OCI-LY1 (cell line): ENCODE measurements around the gene BPIFB3.

Experiments
- H2AFZ ChIP-seq: fragments of 200-600 bp; sonication (generic), shearing (Covaris generic); 2 replicates; pipeline ENCODE4 v1.6.0; 2014; ENCODE audit warnings: antibody characterized with exemption, mild to moderate bottlenecking, low read length
- H3F3A ChIP-seq: fragments of 200-600 bp; sonication (generic), shearing (Covaris generic); 2 replicates; pipeline ENCODE4 v1.6.0; 2014; ENCODE audit warnings: mild to moderate bottlenecking, antibody characterized with exemption, low read length, moderate library complexity; ENCODE audit not compliant: insufficient read depth
- H3K27ac ChIP-seq: fragments of 200-600 bp; sonication (generic); 2 replicates; pipeline ENCODE4 v1.5.1; 2014; ENCODE audit warnings: low read length, mixed run types, mild to moderate bottlenecking, low read depth; ENCODE audit not compliant: poor library complexity, severe bottlenecking
- H3K27me3 ChIP-seq: fragments of 200-600 bp; sonication (generic); 2 replicates; pipeline ENCODE4 v1.6.0; 2014; ENCODE audit warnings: antibody characterized with exemption, mild to moderate bottlenecking, low read length, moderate library complexity; ENCODE audit not compliant: insufficient read depth
- H3K36me3 ChIP-seq: fragments of 200-600 bp; sonication (generic); 2 replicates; pipeline ENCODE4 v1.6.1; 2014; ENCODE audit warnings: mild to moderate bottlenecking, antibody characterized with exemption, low read length, moderate library complexity, mixed read lengths; ENCODE audit not compliant: insufficient read depth
- H3K4me1 ChIP-seq: fragments of 200-600 bp; sonication (generic); 2 replicates; pipeline ENCODE4 v1.5.1; 2014; ENCODE audit warnings: mild to moderate bottlenecking, low read length, moderate library complexity; ENCODE audit not compliant: insufficient read depth, severe bottlenecking
- H3K4me2 ChIP-seq: fragments of 200-600 bp; sonication (generic), shearing (Covaris generic); 2 replicates; pipeline ENCODE4 v1.6.1; 2014; ENCODE audit warnings: low read length
- H3K4me3 ChIP-seq: fragments of 200-600 bp; sonication (generic); 2 replicates; pipeline ENCODE4 v1.5.1; 2014; ENCODE audit warnings: low read length, low read depth, mild to moderate bottlenecking, mixed read lengths; ENCODE audit not compliant: poor library complexity, severe bottlenecking
- H3K79me2 ChIP-seq: fragments of 200-600 bp; shearing (Covaris generic); 2 replicates; pipeline ENCODE4 v1.6.1; 2016; ENCODE audit warnings: mixed run types, low read length, mixed read lengths; ENCODE audit not compliant: insufficient read depth
- H3K9ac ChIP-seq: fragments of 200-600 bp; sonication (generic), shearing (Covaris generic); 2 replicates; pipeline ENCODE4 v1.6.1; 2014; ENCODE audit warnings: mild to moderate bottlenecking, low read length, mixed read lengths
- H3K9me2 ChIP-seq: fragments of 200-600 bp; sonication (generic), shearing (Covaris generic); 2 replicates; pipeline ENCODE4 v1.6.1; 2014; ENCODE audit warnings: low read depth, mild to moderate bottlenecking, low read length, mixed read lengths
- H3K9me3 ChIP-seq: fragments of 200-600 bp; shearing (Covaris generic); 2 replicates; pipeline ENCODE4 v1.6.1; 2014; ENCODE audit warnings: low read length, mixed read lengths
- H4K20me1 ChIP-seq: fragments of 200-600 bp; sonication (generic), shearing (Covaris generic); 2 replicates; pipeline ENCODE4 v1.6.0; 2016; ENCODE audit warnings: mild to moderate bottlenecking, low read length; ENCODE audit not compliant: insufficient read depth
- EZH2 ChIP-seq: fragments of 200-600 bp; sonication (generic), shearing (Covaris generic); IDR thresholded peaks from 2 replicates; pipeline ENCODE4 v1.8.0; 2017; ENCODE audit warnings: borderline replicate concordance, mixed run types, mild to moderate bottlenecking, antibody characterized with exemption, low read length, moderate library complexity, mixed read lengths
- TF ChIP-seq, protein P1 (sequence below): fragments of 200-600 bp; sonication (generic), shearing (Covaris generic); IDR thresholded peaks from 2 replicates; pipeline ENCODE4 v1.5.1; 2017; ENCODE audit warnings: mild to moderate bottlenecking, antibody characterized with exemption, low read length, moderate library complexity, mixed read lengths

Gene BPIFB3

DNA sequence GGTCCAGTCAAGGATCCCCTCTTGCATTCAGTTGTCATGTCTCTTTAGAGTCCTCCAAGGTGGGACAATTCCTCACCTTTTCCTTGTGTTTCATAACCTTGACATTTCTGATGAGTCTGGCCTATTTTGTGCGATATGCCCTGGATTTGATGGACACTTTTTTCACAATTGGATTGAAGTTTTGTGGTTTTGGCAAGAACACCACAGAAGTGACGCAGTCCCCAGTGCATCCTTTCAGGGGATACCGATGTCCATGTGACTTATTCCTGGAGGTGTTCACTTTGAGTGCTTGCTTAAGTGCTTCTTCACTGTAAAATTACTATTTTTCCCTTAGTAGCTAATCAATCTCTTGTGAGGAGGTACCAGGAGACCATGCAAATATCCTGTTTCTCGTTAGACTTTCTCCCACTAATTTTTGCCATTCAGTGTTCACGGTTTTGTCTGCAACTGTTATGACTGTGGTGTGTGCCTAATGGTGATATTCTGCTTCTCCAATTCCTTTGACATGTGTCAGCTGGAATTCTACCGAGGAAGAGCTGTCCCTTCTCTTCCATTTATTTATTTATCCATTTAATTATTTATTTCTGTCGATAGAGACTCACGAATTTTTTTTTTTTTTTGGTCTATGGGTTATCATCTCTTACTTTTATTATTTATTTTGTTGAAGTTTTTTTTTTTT lies 56.6 kb downstream of the BPIFB3 start:
- H3K27me3 ChIP-seq = 0 out of 2 replicates have a peak, but pooled peaks cover 5% of the 10 kb centered on the region
- H4K20me1 ChIP-seq = no peaks in the 10 kb centered on the region
- H3F3A ChIP-seq = no peaks in the 10 kb centered on the region

DNA sequence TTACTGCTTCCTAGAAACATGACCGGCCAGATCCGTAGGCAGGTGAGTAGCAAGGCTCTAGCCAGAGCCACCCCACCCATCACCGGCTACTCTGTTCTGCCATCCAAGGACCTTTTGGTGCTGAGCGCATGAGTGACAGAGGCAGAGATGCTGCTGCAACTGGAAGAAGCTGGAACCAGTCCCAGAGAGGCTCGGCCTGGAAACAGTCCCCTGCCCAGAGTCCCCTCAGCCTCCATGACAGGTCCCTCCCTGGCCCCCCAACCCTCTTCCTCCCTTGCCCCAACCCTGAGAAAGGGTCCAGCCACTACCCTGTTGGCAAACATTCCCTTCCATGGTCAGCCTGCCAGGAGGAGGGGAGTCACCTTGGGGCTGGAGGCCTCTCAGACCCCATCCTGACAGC lies 57.6 kb downstream of the BPIFB3 start:
- H3K27me3 ChIP-seq = 0 out of 2 replicates have a peak, but pooled peaks cover 5% of the 10 kb centered on the region

More for the DNA sequence above, 56.6 kb downstream of the BPIFB3 start:
- H3K4me1 ChIP-seq = no peaks in the 10 kb centered on the region
- no peak overlapping the region for H3K4me2 ChIP-seq
- TF ChIP-seq, protein P1, sequence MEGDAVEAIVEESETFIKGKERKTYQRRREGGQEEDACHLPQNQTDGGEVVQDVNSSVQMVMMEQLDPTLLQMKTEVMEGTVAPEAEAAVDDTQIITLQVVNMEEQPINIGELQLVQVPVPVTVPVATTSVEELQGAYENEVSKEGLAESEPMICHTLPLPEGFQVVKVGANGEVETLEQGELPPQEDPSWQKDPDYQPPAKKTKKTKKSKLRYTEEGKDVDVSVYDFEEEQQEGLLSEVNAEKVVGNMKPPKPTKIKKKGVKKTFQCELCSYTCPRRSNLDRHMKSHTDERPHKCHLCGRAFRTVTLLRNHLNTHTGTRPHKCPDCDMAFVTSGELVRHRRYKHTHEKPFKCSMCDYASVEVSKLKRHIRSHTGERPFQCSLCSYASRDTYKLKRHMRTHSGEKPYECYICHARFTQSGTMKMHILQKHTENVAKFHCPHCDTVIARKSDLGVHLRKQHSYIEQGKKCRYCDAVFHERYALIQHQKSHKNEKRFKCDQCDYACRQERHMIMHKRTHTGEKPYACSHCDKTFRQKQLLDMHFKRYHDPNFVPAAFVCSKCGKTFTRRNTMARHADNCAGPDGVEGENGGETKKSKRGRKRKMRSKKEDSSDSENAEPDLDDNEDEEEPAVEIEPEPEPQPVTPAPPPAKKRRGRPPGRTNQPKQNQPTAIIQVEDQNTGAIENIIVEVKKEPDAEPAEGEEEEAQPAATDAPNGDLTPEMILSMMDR = no peak
- TF ChIP-seq EZH2 = no peak
- H3K9me2 ChIP-seq = no peaks in the 10 kb centered on the region
- no peaks in the 10 kb centered on the region for H3K79me2 ChIP-seq
- H3K9me3 ChIP-seq = no peaks in the 10 kb centered on the region
- H2AFZ ChIP-seq = no peak overlapping the region
- no peak overlapping the region for H3K9ac ChIP-seq
- no peak overlapping the region for H3K27ac ChIP-seq
- H3K36me3 ChIP-seq = no peaks in the 10 kb centered on the region
- no peak overlapping the region for H3K4me3 ChIP-seq

DNA sequence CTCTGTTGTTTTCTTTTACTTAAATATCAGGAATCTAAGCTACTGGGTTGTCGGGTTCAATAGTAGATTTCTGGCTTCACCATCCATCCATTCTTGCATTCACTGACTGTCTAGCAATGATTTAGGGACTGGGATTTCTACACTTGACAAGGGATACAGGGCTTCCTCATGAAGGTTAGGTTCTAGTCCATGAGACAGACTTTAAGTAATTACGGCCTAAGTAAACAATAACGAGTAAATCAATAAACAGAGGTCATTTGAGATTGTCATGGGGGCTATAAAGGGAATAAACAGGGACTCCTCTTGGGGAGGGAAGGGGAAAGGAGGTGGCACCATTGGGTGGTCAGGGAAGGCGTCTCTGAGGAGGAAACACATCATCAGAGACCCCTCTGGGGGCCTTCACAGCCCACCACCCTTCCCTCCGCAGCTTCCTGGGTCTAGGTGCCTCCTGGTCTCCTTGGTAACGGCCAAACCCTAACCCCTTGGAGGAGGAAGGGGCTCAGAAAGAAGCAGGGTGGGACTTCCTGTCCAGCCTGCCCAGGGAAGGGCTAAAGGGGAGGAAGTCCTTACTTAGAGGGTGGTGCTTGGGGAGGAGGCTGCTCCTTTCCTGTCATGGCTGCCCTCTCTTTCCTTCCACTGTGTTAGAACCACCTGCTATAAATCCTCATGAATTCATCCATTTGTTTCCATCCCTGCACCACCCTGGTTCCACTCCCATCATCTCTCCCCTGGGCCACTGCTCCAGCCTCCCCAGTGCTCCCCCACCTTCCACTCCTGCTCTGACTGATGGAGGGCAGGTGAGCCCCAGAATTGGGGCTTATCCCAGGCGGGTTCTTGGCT lies 59.1 kb downstream of the BPIFB3 start:
- no peaks in the 10 kb centered on the region for H3K36me3 ChIP-seq
- H2AFZ ChIP-seq = no peak overlapping the region
- 0 out of 2 replicates have a peak, but pooled peaks cover 5% of the 10 kb centered on the region for H3K27me3 ChIP-seq
- H3F3A ChIP-seq = no peaks in the 10 kb centered on the region
- H4K20me1 ChIP-seq = no peaks in the 10 kb centered on the region
- no peak overlapping the region for H3K4me2 ChIP-seq
- no peaks in the 10 kb centered on the region for H3K79me2 ChIP-seq
- H3K9me2 ChIP-seq = no peaks in the 10 kb centered on the region
- TF ChIP-seq, protein P1 = no peak
- TF ChIP-seq EZH2 = no peak
- H3K27ac ChIP-seq = no peak overlapping the region
- H3K9me3 ChIP-seq = no peaks in the 10 kb centered on the region
- H3K4me1 ChIP-seq = no peaks in the 10 kb centered on the region
- H3K4me3 ChIP-seq = no peak overlapping the region
- H3K9ac ChIP-seq = no peak overlapping the region

More for the DNA sequence above, 57.6 kb downstream of the BPIFB3 start:
- no peaks in the 10 kb centered on the region for H3K79me2 ChIP-seq
- no peaks in the 10 kb centered on the region for H3K9me2 ChIP-seq
- no peak overlapping the region for H3K4me2 ChIP-seq
- no peaks in the 10 kb centered on the region for H3K4me1 ChIP-seq
- H3K4me3 ChIP-seq = no peak overlapping the region
- no peaks in the 10 kb centered on the region for H3K9me3 ChIP-seq
- H4K20me1 ChIP-seq = no peaks in the 10 kb centered on the region
- no peak overlapping the region for H3K9ac ChIP-seq
- H3K27ac ChIP-seq = no peak overlapping the region
- H3F3A ChIP-seq = no peaks in the 10 kb centered on the region
- no peaks in the 10 kb centered on the region for H3K36me3 ChIP-seq
- TF ChIP-seq EZH2 = no peak
- TF ChIP-seq, protein P1 = no peak
- H2AFZ ChIP-seq = no peak overlapping the region
